ENCODE measurements around the gene KIAA0586. TPM values are rescaled to one million over a fixed set of nuclear protein-coding genes. Genes with fewer than 3 reads are reported as not detected.

The KIAA0586 gene
- polyA plus RNA-seq, 2 of the 4 experiments (the other 2 are of a cell fraction): 10.6 to 22.2 TPM

DNA sequence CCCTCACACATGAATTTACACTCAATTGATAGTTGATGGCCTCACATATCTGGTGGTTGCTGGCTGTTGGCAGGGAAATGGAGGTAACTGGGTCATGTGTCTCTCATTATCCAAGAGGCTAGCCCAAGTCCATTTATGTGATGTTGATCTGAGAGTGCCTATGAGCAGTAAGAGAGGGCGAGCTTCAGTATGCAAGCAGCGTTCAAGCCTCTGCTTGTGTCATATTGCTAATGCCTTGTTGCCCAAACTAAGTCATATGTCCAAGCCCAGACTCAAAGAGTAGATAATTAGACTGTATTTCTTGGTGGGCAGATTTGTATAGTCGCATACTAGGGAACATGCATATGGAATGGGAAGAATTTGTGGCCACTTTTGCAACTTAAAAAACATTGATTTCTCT is 126.4 kb downstream of the KIAA0586 start:
- ChIA-PET CTCF (interaction anchor here (0.8 to 1.5 kb wide), 3 partner anchors 10 to 53 kb away, joined by 3 to 6 read pairs (median 5); no protein-coding TSS in a partner anchor), POLR2A (no interaction called here)
- H3K27ac ChIP-seq: no peak overlapping the region
- ATAC-seq: no peak
- no peaks in the 10 kb centered on the region for H3K4me1 ChIP-seq
- TF ChIP-seq, protein P1, sequence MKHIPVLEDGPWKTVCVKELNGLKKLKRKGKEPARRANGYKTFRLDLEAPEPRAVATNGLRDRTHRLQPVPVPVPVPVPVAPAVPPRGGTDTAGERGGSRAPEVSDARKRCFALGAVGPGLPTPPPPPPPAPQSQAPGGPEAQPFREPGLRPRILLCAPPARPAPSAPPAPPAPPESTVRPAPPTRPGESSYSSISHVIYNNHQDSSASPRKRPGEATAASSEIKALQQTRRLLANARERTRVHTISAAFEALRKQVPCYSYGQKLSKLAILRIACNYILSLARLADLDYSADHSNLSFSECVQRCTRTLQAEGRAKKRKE (CRISPR knock-in tag; IDR thresholded peaks at IDR 0.05; ENCODE audit: low read depth): no peak
- TF ChIP-seq FOXS1 (CRISPR knock-in tag; IDR thresholded peaks at IDR 0.05): no peak
- TF ChIP-seq EHMT2 (IDR thresholded peaks at IDR 0.05; ENCODE audit: low read depth): no peak
- no peak for TF ChIP-seq BHLHE40 (IDR thresholded peaks at IDR 0.05; ENCODE audit: low read depth, low read length)
- TF ChIP-seq, protein P2, sequence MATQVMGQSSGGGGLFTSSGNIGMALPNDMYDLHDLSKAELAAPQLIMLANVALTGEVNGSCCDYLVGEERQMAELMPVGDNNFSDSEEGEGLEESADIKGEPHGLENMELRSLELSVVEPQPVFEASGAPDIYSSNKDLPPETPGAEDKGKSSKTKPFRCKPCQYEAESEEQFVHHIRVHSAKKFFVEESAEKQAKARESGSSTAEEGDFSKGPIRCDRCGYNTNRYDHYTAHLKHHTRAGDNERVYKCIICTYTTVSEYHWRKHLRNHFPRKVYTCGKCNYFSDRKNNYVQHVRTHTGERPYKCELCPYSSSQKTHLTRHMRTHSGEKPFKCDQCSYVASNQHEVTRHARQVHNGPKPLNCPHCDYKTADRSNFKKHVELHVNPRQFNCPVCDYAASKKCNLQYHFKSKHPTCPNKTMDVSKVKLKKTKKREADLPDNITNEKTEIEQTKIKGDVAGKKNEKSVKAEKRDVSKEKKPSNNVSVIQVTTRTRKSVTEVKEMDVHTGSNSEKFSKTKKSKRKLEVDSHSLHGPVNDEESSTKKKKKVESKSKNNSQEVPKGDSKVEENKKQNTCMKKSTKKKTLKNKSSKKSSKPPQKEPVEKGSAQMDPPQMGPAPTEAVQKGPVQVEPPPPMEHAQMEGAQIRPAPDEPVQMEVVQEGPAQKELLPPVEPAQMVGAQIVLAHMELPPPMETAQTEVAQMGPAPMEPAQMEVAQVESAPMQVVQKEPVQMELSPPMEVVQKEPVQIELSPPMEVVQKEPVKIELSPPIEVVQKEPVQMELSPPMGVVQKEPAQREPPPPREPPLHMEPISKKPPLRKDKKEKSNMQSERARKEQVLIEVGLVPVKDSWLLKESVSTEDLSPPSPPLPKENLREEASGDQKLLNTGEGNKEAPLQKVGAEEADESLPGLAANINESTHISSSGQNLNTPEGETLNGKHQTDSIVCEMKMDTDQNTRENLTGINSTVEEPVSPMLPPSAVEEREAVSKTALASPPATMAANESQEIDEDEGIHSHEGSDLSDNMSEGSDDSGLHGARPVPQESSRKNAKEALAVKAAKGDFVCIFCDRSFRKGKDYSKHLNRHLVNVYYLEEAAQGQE (IDR thresholded peaks at IDR 0.05): no peak
- TF ChIP-seq SREBF2 (IDR thresholded peaks at IDR 0.05): no peak
- no peak for TF ChIP-seq RNF2 (IDR thresholded peaks at IDR 0.05; ENCODE audit: borderline replicate concordance, low read depth)
- TF ChIP-seq ESRRA (IDR thresholded peaks at IDR 0.05; ENCODE audit: borderline replicate concordance, low read length): no peak
- TF ChIP-seq, protein P3, sequence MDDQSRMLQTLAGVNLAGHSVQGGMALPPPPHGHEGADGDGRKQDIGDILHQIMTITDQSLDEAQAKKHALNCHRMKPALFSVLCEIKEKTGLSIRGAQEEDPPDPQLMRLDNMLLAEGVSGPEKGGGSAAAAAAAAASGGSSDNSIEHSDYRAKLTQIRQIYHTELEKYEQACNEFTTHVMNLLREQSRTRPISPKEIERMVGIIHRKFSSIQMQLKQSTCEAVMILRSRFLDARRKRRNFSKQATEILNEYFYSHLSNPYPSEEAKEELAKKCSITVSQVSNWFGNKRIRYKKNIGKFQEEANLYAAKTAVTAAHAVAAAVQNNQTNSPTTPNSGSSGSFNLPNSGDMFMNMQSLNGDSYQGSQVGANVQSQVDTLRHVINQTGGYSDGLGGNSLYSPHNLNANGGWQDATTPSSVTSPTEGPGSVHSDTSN (IDR thresholded peaks at IDR 0.05): no peak
- TF ChIP-seq POLR2A (IDR thresholded peaks at IDR 0.05; ENCODE audit: low read length): no peak
- TF ChIP-seq MAFK (IDR thresholded peaks at IDR 0.05; ENCODE audit: partially characterized antibody): no peak
- TF ChIP-seq HOXA7 (CRISPR knock-in tag; IDR thresholded peaks at IDR 0.05): no peak
- no peak for TF ChIP-seq RCOR1 (IDR thresholded peaks at IDR 0.05; ENCODE audit: low read depth, low read length)
- TF ChIP-seq, protein P4, sequence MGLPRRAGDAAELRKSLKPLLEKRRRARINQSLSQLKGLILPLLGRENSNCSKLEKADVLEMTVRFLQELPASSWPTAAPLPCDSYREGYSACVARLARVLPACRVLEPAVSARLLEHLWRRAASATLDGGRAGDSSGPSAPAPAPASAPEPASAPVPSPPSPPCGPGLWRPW (IDR thresholded peaks at IDR 0.05): no peak
- TF ChIP-seq RFX5 (IDR thresholded peaks at IDR 0.05): no peak
- TF ChIP-seq HDAC2 (IDR thresholded peaks at IDR 0.05): no peak
- no peaks in the 10 kb centered on the region for H3K9me3 ChIP-seq
- no peak for DNase-seq (ENCODE audit: low read depth in 1 of 2, low spot score in 1 of 2)
- no peak overlapping the region for H3K4me2 ChIP-seq
- 55% methylated on average over 3 of the region's 3 CpGs for WGBS (ENCODE audit: missing lambda C conversion rate)
- no peak overlapping the region for H3K4me3 ChIP-seq
- no peak for FAIRE-seq

DNA sequence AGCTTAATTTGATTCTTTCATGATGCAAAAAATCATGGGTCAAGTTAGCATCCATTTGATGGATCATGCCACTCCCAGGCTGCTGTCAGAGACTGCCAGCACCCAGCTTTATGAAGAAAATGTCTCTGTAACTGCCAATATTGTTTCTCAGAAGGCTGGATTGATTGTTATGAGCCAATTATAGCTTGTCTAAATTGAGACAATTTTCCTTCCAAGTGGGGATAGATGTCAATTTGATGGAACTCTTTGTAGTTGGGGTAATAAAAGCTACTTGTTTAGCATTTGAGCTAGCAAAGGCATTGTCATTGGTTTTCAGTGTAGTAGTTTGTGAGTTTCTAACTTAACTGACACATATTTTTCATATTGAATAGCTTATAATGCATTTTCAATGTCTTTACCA is 128.1 kb downstream of the KIAA0586 start:
- Histone ChIP-seq H3K4me1 (no peaks in the 10 kb centered on the region), H3K27ac (no peak overlapping the region), H3K9me3 (no peaks in the 10 kb centered on the region), H3K4me3 (no peak overlapping the region), H3K4me2 (no peak overlapping the region)
- DNase-seq (ENCODE audit: low read depth in 1 of 2, low spot score in 1 of 2) (no peak), ATAC-seq (no peak), FAIRE-seq (no peak)
- ChIA-PET CTCF (interaction anchor here (0.8 to 1.5 kb wide), 2 partner anchors 12 to 473 kb away, joined by 3 to 5 read pairs; no protein-coding TSS in a partner anchor), POLR2A (no interaction called here)
- TF ChIP-seq, protein P5, sequence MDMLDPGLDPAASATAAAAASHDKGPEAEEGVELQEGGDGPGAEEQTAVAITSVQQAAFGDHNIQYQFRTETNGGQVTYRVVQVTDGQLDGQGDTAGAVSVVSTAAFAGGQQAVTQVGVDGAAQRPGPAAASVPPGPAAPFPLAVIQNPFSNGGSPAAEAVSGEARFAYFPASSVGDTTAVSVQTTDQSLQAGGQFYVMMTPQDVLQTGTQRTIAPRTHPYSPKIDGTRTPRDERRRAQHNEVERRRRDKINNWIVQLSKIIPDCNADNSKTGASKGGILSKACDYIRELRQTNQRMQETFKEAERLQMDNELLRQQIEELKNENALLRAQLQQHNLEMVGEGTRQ (IDR thresholded peaks at IDR 0.05): no peak

DNA sequence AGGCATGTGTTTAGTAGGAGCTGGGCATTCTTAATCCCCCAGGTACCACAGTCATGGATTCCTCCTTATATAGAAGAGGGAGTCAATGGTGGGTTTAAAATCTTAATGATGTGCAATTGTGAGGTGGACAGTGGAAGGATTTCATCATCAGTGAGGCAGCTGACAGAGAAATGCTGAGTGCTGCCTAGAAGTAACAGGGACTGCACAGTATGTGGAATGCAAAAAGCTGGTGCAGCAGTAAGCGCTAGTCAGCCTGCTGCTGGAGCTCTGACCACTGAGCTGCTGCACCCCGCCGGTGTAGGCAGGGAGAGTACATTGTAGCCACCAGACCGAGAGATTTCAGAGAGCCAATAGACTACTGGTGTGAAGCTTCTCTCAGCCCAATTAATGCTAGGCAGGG is 129.7 kb downstream of the KIAA0586 start:
- no peaks in the 10 kb centered on the region for H3K4me1 ChIP-seq
- DNase-seq (ENCODE audit: low read depth in 1 of 2, low spot score in 1 of 2) (no peak), ATAC-seq (no peak), FAIRE-seq (no peak)
- TF ChIP-seq ZC3H11A (IDR thresholded peaks at IDR 0.05): no peak
- WGBS (ENCODE audit: missing lambda C conversion rate): 92% methylated on average over 4 of the region's 4 CpGs
- no peak overlapping the region for H3K4me2 ChIP-seq
- no peak overlapping the region for H3K4me3 ChIP-seq
- ChIA-PET CTCF (interaction anchor here (1.2 kb wide), 1 partner anchor 82 kb away, joined by 4 read pairs; no protein-coding TSS in a partner anchor), POLR2A (no interaction called here)
- H3K27ac ChIP-seq: no peak overlapping the region
- no peaks in the 10 kb centered on the region for H3K9me3 ChIP-seq

Measured in A549 (cell line).